Gastrocnemius medialis (tissue), 4 donors: ENCODE results near the gene DPYD. TPM values are rescaled to one million over a fixed set of nuclear protein-coding genes. Genes with fewer than 3 reads are reported as not detected.

ENCODE experiments used
- ATAC-seq, 2 donors: fragments of 150-250 bp; one replicate each; pipeline ENCODE4 v1.9.1; 2016
- DNase-seq, 2 donors: peaks; one replicate each; pipeline ENCODE4 v3.0.0-alpha.2; 2019
- H3K27ac ChIP-seq, 4 donors: fragments of 200-600 bp; sonication (generic); 1 replicate in 1 of 4; 2 replicates in 3 of 4; pipeline ENCODE4 v1.5.1; 2016 to 2018; ENCODE audit warnings: mild to moderate bottlenecking in 2 of 4, moderate library complexity in 1 of 4
- H3K27me3 ChIP-seq, 3 donors: fragments of 200-600 bp; sonication (generic) in 2 of 3; 1 replicate in 1 of 3; 2 replicates in 2 of 3; pipeline versions ENCODE4 v1.5.1 to v1.6.0; 2016 to 2019; ENCODE audit warnings: mild to moderate bottlenecking in 1 of 3, moderate library complexity in 1 of 3
- H3K36me3 ChIP-seq, 2 donors: fragments of 200-600 bp; sonication (generic) in 1 of 2; one replicate each; pipeline ENCODE4 v1.5.1; 2017 to 2018
- H3K4me1 ChIP-seq, 2 donors: fragments of 200-600 bp; sonication (generic) in 1 of 2; one replicate each; pipeline ENCODE4 v1.5.1; 2016 to 2017; ENCODE audit warnings: mild to moderate bottlenecking in 2 of 2
- H3K4me3 ChIP-seq, 4 donors: fragments of 200-600 bp; sonication (generic) in 3 of 4; 1 replicate in 1 of 4; 2 replicates in 3 of 4; pipeline ENCODE4 v1.5.1; 2016 to 2019; ENCODE audit warnings: mild to moderate bottlenecking in 2 of 4
- H3K9me3 ChIP-seq, 3 donors: fragments of 200-600 bp; sonication (generic) in 2 of 3; 1 replicate in 1 of 3; 2 replicates in 2 of 3; pipeline ENCODE4 v1.5.1; 2016 to 2019
- CTCF ChIP-seq, 5 experiments: fragments of 450-650 bp in 3 of 5; fragments of 200-600 bp in 2 of 5; sonication (generic) in 2 of 5; IDR thresholded peaks in 4 of 5; conservative IDR thresholded peaks in 1 of 5; 1 replicate in 4 of 5; 2 replicates in 1 of 5; pipeline ENCODE4 v1.5.1; 2016 to 2019; ENCODE audit warnings: antibody characterized with exemption in 5 of 5, mild to moderate bottlenecking in 3 of 5, moderate library complexity in 3 of 5
- POLR2A ChIP-seq, 2 donors: fragments of 450-650 bp; IDR thresholded peaks; one replicate each; pipeline ENCODE4 v1.6.1; 2017; ENCODE audit warnings: antibody characterized with exemption in 2 of 2, mild to moderate bottlenecking in 2 of 2, moderate library complexity in 2 of 2
- in situ Hi-C, 4 donors: fragments of 200-750 bp; cut with MboI; loops; one replicate each; pipeline versions ENCODE4 v1.15.0 to v1.8.0; 2017; ENCODE audit warnings: low sequenced_read_pairs in 4 of 4
- intact Hi-C: fragments of 100-400 bp; cut with DNase I; formaldehyde crosslinking; loops from one replicate; pipeline ENCODE4 v1.15.1; 2023; ENCODE audit warnings: low total_unique reads
- total RNA-seq, 4 donors: library from RNA; depleted of rRNA; stranded (reverse); fragments of >200 nt; gene quantifications; one replicate each; pipeline versions ENCODE4 v1.1.0 to v1.2.3, GENCODE V29; 2016

The DPYD gene
- total RNA-seq, 4 donors from 2014 or later: 4.6 to 13.9 (median 9.1) TPM

DNA sequence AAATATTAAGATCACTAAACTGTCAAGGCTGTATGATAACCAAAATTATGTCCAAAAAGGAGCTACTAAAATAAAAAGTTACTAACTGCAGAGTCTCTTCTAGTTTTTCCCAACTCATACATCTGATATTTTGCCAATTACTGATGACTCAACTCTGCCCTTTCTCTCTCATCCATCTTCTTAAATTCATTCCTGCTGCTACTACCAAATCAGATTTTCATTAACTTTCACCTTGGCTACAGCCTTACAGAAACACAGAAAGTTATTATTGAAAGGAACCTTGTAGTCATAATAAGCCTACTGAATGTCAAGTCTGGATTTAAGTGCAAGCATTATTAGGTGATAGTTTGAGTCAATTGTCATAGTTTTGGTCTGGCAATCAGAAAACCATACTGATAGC, 273.1 kb downstream of the DPYD start:
- intact Hi-C loops (no loop called here), in situ Hi-C loops (no loop called here)
- DNase-seq (no peak), ATAC-seq (no peak)
- H3K4me1 ChIP-seq: no peaks in the 10 kb centered on the region
- H3K27ac ChIP-seq: no peak overlapping the region
- H3K9me3 ChIP-seq: no peaks in the 10 kb centered on the region
- TF ChIP-seq POLR2A (IDR thresholded peaks at IDR 0.05) (no peak), CTCF (IDR thresholded peaks at IDR 0.05 in 4 of 5, conservative IDR thresholded peaks at IDR 0.05 in 1 of 5) (no peak)
- no peaks in the 10 kb centered on the region for H3K27me3 ChIP-seq
- no peak overlapping the region for H3K4me3 ChIP-seq
- no peaks in the 10 kb centered on the region for H3K36me3 ChIP-seq

GRCh38 chr1:97646071-97646470, 274.8 kb downstream of the DPYD start:
- H3K9me3 ChIP-seq: no peaks in the 10 kb centered on the region
- TF ChIP-seq CTCF (IDR thresholded peaks at IDR 0.05 in 4 of 5, conservative IDR thresholded peaks at IDR 0.05 in 1 of 5) (no peak), POLR2A (IDR thresholded peaks at IDR 0.05) (no peak)
- H3K27ac ChIP-seq: no peak overlapping the region
- no peak overlapping the region for H3K4me3 ChIP-seq
- no peaks in the 10 kb centered on the region for H3K27me3 ChIP-seq
- no peaks in the 10 kb centered on the region for H3K4me1 ChIP-seq
- no peak for ATAC-seq
- intact Hi-C loops (no loop called here), in situ Hi-C loops (no loop called here)
- H3K36me3 ChIP-seq: no peaks in the 10 kb centered on the region
- DNase-seq: no peak

DNA sequence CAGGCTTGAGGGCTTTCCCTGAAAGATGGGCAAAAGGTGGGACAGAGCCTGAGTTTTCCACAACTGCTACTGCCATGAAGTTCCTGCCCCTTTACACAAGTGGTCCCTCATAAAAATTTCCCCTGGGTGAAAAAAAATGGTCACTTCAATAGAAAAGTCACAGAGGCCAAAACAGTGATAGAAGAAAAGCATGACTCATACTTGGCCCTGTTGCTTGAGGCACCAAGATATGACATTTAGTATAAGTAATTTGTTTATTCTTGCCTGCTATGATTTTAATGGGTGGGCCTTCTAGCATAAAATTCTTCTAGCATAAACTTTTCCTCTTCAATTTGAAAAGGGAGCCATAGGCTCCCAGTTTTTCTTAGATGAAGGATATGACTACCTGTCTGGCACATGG, 280.2 kb downstream of the DPYD start:
- no peaks in the 10 kb centered on the region for H3K36me3 ChIP-seq
- ATAC-seq (no peak), DNase-seq (no peak)
- in situ Hi-C loops (no loop called here), intact Hi-C loops (no loop called here)
- H3K4me3 ChIP-seq: no peak overlapping the region
- TF ChIP-seq CTCF (IDR thresholded peaks at IDR 0.05 in 4 of 5, conservative IDR thresholded peaks at IDR 0.05 in 1 of 5): no peak
- no peak for TF ChIP-seq POLR2A (IDR thresholded peaks at IDR 0.05)
- H3K27ac ChIP-seq: no peak overlapping the region
- no peaks in the 10 kb centered on the region for H3K9me3 ChIP-seq
- no peaks in the 10 kb centered on the region for H3K4me1 ChIP-seq
- H3K27me3 ChIP-seq: no peaks in the 10 kb centered on the region

- no peaks in the 10 kb centered on the region for H3K9me3 ChIP-seq
- TF ChIP-seq CTCF (IDR thresholded peaks at IDR 0.05 in 4 of 5, conservative IDR thresholded peaks at IDR 0.05 in 1 of 5): no peak
- no peak for TF ChIP-seq POLR2A (IDR thresholded peaks at IDR 0.05)
- intact Hi-C loops (no loop called here), in situ Hi-C loops (no loop called here)
- DNase-seq (no peak), ATAC-seq (no peak)
- H3K36me3 ChIP-seq: no peaks in the 10 kb centered on the region
- no peaks in the 10 kb centered on the region for H3K27me3 ChIP-seq
- no peak overlapping the region for H3K27ac ChIP-seq
- no peaks in the 10 kb centered on the region for H3K4me1 ChIP-seq
- no peak overlapping the region for H3K4me3 ChIP-seq
Observed at GRCh38 chr1:97636941-97637340, 283.9 kb downstream of the DPYD start.

- no peaks in the 10 kb centered on the region for H3K27me3 ChIP-seq
- intact Hi-C loops: no loop called here
Observed at GRCh38 chr1:97634758-97635157, 286.1 kb downstream of the DPYD start.

More at GRCh38 chr1:97634758-97635157, 286.1 kb downstream of the DPYD start:
- in situ Hi-C loops: no loop called here
- Histone ChIP-seq H3K4me1 (no peaks in the 10 kb centered on the region), H3K4me3 (no peak overlapping the region), H3K36me3 (no peaks in the 10 kb centered on the region), H3K27ac (no peak overlapping the region), H3K9me3 (no peaks in the 10 kb centered on the region)
- TF ChIP-seq POLR2A (IDR thresholded peaks at IDR 0.05) (no peak), CTCF (IDR thresholded peaks at IDR 0.05 in 4 of 5, conservative IDR thresholded peaks at IDR 0.05 in 1 of 5) (no peak)
- ATAC-seq: no peak
- no peak for DNase-seq
